Measurements from ENCODE around the gene ZFPM1.

Gene ZFPM1

GRCh38 chr16:88459366-88460073 is 6.4 kb downstream of the ZFPM1 start:
- TF ChIP-seq TAF1 (IDR thresholded peaks at IDR 0.05; ENCODE audit: low read depth) (no peak), CREB1 (IDR thresholded peaks at IDR 0.05; ENCODE audit: low read depth) (no peak), ZBTB7A (IDR thresholded peaks at IDR 0.05; ENCODE audit: low read depth) (no peak), EGR1 (IDR thresholded peaks at IDR 0.05) (no peak), RAD21 (IDR thresholded peaks at IDR 0.05; ENCODE audit: low read depth) (no peak)

GRCh38 chr16:88460496-88461330 is 7.6 kb downstream of the ZFPM1 start:
- TF ChIP-seq RAD21 (IDR thresholded peaks at IDR 0.05; ENCODE audit: low read depth) (no peak), EP300 (IDR thresholded peaks at IDR 0.05; ENCODE audit: borderline replicate concordance) (no peak), TAF1 (IDR thresholded peaks at IDR 0.05; ENCODE audit: low read depth) (no peak), CREB1 (IDR thresholded peaks at IDR 0.05; ENCODE audit: low read depth) (no peak), CEBPB (IDR thresholded peaks at IDR 0.05) (no peak), EGR1 (IDR thresholded peaks at IDR 0.05) (no peak)

GRCh38 chr16:88461331-88462269 is 8.5 kb downstream of the ZFPM1 start:
- no peak for TF ChIP-seq TCF12 (IDR thresholded peaks at IDR 0.05; ENCODE audit: low read depth)
- no peak for TF ChIP-seq MAX (IDR thresholded peaks at IDR 0.05)
- no peak for TF ChIP-seq USF1 (IDR thresholded peaks at IDR 0.05)
- TF ChIP-seq ZBTB7A (IDR thresholded peaks at IDR 0.05; ENCODE audit: low read depth) = no peak
- no peak for TF ChIP-seq EP300 (IDR thresholded peaks at IDR 0.05; ENCODE audit: borderline replicate concordance)
- TF ChIP-seq TEAD4 (IDR thresholded peaks at IDR 0.05) = 0 out of 2 replicates have a peak, but pooled peaks have one; percentile 40
- TF ChIP-seq EGR1 (IDR thresholded peaks at IDR 0.05) = no peak

GRCh38 chr16:88462396-88462795 is 9.3 kb downstream of the ZFPM1 start:
- TF ChIP-seq TEAD4 (IDR thresholded peaks at IDR 0.05) (no peak), MAX (IDR thresholded peaks at IDR 0.05) (peak; percentile 21; the same call in 1 of the 2 replicates)

- TF ChIP-seq NFIC (IDR thresholded peaks at IDR 0.05) (no peak), EP300 (IDR thresholded peaks at IDR 0.05; ENCODE audit: borderline replicate concordance) (no peak), CREB1 (IDR thresholded peaks at IDR 0.05; ENCODE audit: low read depth) (no peak), CEBPB (IDR thresholded peaks at IDR 0.05) (no peak), USF1 (IDR thresholded peaks at IDR 0.05) (no peak), TAF1 (IDR thresholded peaks at IDR 0.05; ENCODE audit: low read depth) (no peak), EGR1 (IDR thresholded peaks at IDR 0.05) (no peak), REST (IDR thresholded peaks at IDR 0.05; ENCODE audit: low read depth) (no peak), TCF12 (IDR thresholded peaks at IDR 0.05; ENCODE audit: low read depth) (no peak), YY1 (IDR thresholded peaks at IDR 0.05; ENCODE audit: low read depth) (no peak), TEAD4 (IDR thresholded peaks at IDR 0.05) (no peak)
Observed at GRCh38 chr16:88463411-88463810, 10.3 kb downstream of the ZFPM1 start.

GRCh38 chr16:88464447-88465318 is 11.6 kb downstream of the ZFPM1 start:
- TF ChIP-seq CEBPB (IDR thresholded peaks at IDR 0.05) (no peak), EP300 (IDR thresholded peaks at IDR 0.05; ENCODE audit: borderline replicate concordance) (no peak), FOXM1 (IDR thresholded peaks at IDR 0.05; ENCODE audit: borderline replicate concordance, low read depth) (no peak), RAD21 (IDR thresholded peaks at IDR 0.05; ENCODE audit: low read depth) (no peak), ZBTB7A (IDR thresholded peaks at IDR 0.05; ENCODE audit: low read depth) (no peak), EGR1 (IDR thresholded peaks at IDR 0.05) (no peak), TEAD4 (IDR thresholded peaks at IDR 0.05) (no peak), YY1 (IDR thresholded peaks at IDR 0.05; ENCODE audit: low read depth) (no peak)
